Astrocyte (in vitro differentiated cells and primary cell): Measurements from ENCODE around the gene DNAH3. TPM values are rescaled to one million over a fixed set of nuclear protein-coding genes. Genes with fewer than 3 reads are reported as not detected.

ENCODE experiments used
- DNase-seq: peaks from one replicate; pipeline ENCODE4 v3.0.0-alpha.2; 2010; ENCODE audit warnings: low read depth
- FAIRE-seq: peaks from 2 replicates; lab custom pipeline; 2011; peaks lifted over from hg19 to GRCh38; lab: Jason Lieb, UNC
- H2AFZ ChIP-seq: 2 replicates; pipeline ENCODE4 v1.6.0; 2012; ENCODE audit warnings: low read depth, low read length, inconsistent platforms
- H3K27ac ChIP-seq: 2 replicates; pipeline ENCODE4 v1.5.1; 2011; ENCODE audit warnings: low read depth, low read length, inconsistent platforms
- H3K27me3 ChIP-seq: 2 replicates; pipeline ENCODE4 v1.6.0; 2011; ENCODE audit warnings: low read length, inconsistent platforms; ENCODE audit not compliant: insufficient read depth
- H3K36me3 ChIP-seq: 2 replicates; pipeline ENCODE4 v1.5.1; 2011; ENCODE audit warnings: low read length, inconsistent platforms; ENCODE audit not compliant: insufficient read depth
- H3K4me1 ChIP-seq: 2 replicates; pipeline ENCODE4 v1.5.1; 2011; ENCODE audit warnings: low read length, inconsistent platforms; ENCODE audit not compliant: insufficient read depth
- H3K4me2 ChIP-seq: 2 replicates; pipeline ENCODE4 v1.6.0; 2012; ENCODE audit warnings: low read length, inconsistent platforms
- H3K4me3 ChIP-seq: 2 replicates; pipeline ENCODE4 v1.5.1; 2011; ENCODE audit warnings: low read depth, mild to moderate bottlenecking, low read length, inconsistent platforms; ENCODE audit not compliant: insufficient read depth
- H3K79me2 ChIP-seq: 2 replicates; pipeline ENCODE4 v1.6.0; 2012; ENCODE audit warnings: mild to moderate bottlenecking, low read length, inconsistent platforms; ENCODE audit not compliant: insufficient read depth
- H3K9ac ChIP-seq: 2 replicates; pipeline ENCODE4 v1.6.0; 2012; ENCODE audit warnings: mild to moderate bottlenecking, low read length, inconsistent platforms
- H3K9me3 ChIP-seq: 2 replicates; pipeline ENCODE4 v1.5.1; 2012; ENCODE audit warnings: low read depth, mild to moderate bottlenecking, low read length, inconsistent platforms; ENCODE audit not compliant: insufficient read depth
- H4K20me1 ChIP-seq: 2 replicates; pipeline ENCODE4 v1.6.0; 2012; ENCODE audit warnings: low read length, inconsistent platforms; ENCODE audit not compliant: insufficient read depth
- H3K27ac Mint-ChIP-seq: one replicate; pipeline ENCODE4 v1.8.0; 2021; ENCODE audit warnings: mild to moderate bottlenecking, mixed read lengths; ENCODE audit not compliant: unreplicated experiment
- H3K27me3 Mint-ChIP-seq: one replicate; pipeline ENCODE4 v1.8.0; 2021; ENCODE audit warnings: low read depth, mixed read lengths; ENCODE audit not compliant: unreplicated experiment
- H3K36me3 Mint-ChIP-seq: one replicate; pipeline ENCODE4 v1.8.0; 2021; ENCODE audit warnings: low read depth, mixed read lengths; ENCODE audit not compliant: unreplicated experiment
- H3K4me1 Mint-ChIP-seq: one replicate; pipeline ENCODE4 v1.8.0; 2021; ENCODE audit warnings: low read depth, mixed read lengths; ENCODE audit not compliant: unreplicated experiment
- H3K4me3 Mint-ChIP-seq: one replicate; pipeline ENCODE4 v1.8.0; 2021; ENCODE audit warnings: mild to moderate bottlenecking, moderate library complexity, mixed read lengths; ENCODE audit not compliant: unreplicated experiment
- H3K9me3 Mint-ChIP-seq: one replicate; pipeline ENCODE4 v1.8.0; 2021; ENCODE audit warnings: mild to moderate bottlenecking, mixed read lengths; ENCODE audit not compliant: unreplicated experiment
- CTCF ChIP-seq: IDR thresholded peaks from 2 replicates; pipeline ENCODE4 v1.5.1; 2011; ENCODE audit warnings: low read depth, mild to moderate bottlenecking, inconsistent platforms, low read length, moderate library complexity; ENCODE audit not compliant: insufficient read depth
- EZH2 ChIP-seq: IDR thresholded peaks from 2 replicates; pipeline ENCODE4 v1.6.1; 2012; ENCODE audit warnings: mild to moderate bottlenecking, low read length, inconsistent platforms; ENCODE audit not compliant: insufficient read depth
- total RNA-seq: library from RNA; stranded (reverse); gene quantifications from 2 replicates; pipeline ENCODE4 v1.2.1, GENCODE V29; 2021

Gene DNAH3
- total RNA-seq, 1 donor from 2014 or later = not detected

- Mint-ChIP-seq H3K4me1 (no peaks in the 10 kb centered on the region), H3K4me3 (no peak overlapping the region), H3K27me3 (peaks cover 3% of the 10 kb centered on the region), H3K27ac (no peak overlapping the region), H3K9me3 (no peaks in the 10 kb centered on the region), H3K36me3 (no peaks in the 10 kb centered on the region)
- DNase-seq = no peak
- no peak for FAIRE-seq
- H3K9ac ChIP-seq = no peak overlapping the region
- H3K4me1 ChIP-seq = no peaks in the 10 kb centered on the region
- no peaks in the 10 kb centered on the region for H3K9me3 ChIP-seq
- H4K20me1 ChIP-seq = no peaks in the 10 kb centered on the region
- no peak overlapping the region for H3K27ac ChIP-seq
- no peaks in the 10 kb centered on the region for H3K79me2 ChIP-seq
- no peak overlapping the region for H3K4me2 ChIP-seq
- H3K4me3 ChIP-seq = no peak overlapping the region
- no peak for TF ChIP-seq CTCF
- no peak for TF ChIP-seq EZH2
- peaks cover 2% of the 10 kb centered on the region for H3K27me3 ChIP-seq
- H2AFZ ChIP-seq = no peak overlapping the region
- no peaks in the 10 kb centered on the region for H3K36me3 ChIP-seq
Observed at GRCh38 chr16:21037736-21038135, 112.9 kb downstream of the DNAH3 start.

- no peak for TF ChIP-seq EZH2
- TF ChIP-seq CTCF = no peak
Observed at GRCh38 chr16:21037168-21037567, 113.5 kb downstream of the DNAH3 start.

DNA sequence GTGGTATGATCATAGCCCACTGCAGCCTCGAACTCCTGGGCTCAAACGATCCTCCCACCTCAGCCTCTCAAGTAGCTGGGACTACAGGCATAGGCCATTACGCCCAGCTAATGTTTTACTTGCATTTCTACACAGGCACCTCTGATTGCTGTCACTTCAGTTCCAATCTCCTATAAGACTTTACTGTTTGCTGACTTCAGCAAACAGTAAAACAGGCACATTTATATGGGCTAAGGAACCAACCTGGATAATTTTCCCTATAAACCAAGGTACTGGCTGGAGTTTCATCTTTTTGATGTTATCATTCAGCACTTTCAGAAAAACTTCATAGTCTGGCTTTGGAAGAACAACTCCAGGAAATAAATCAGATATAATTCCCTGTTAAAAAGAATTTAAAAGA lies 114.2 kb downstream of the DNAH3 start:
- FAIRE-seq = no peak
- H3K4me1 Mint-ChIP-seq = no peaks in the 10 kb centered on the region
- no peak overlapping the region for H3K9ac ChIP-seq

More at GRCh38 chr16:21037168-21037567, 113.5 kb downstream of the DNAH3 start:
- Histone ChIP-seq H3K9me3 (no peaks in the 10 kb centered on the region), H3K4me1 (no peaks in the 10 kb centered on the region), H3K36me3 (no peaks in the 10 kb centered on the region), H3K4me3 (no peak overlapping the region), H2AFZ (no peak overlapping the region), H3K79me2 (no peaks in the 10 kb centered on the region), H3K27ac (no peak overlapping the region), H4K20me1 (no peaks in the 10 kb centered on the region), H3K9ac (no peak overlapping the region), H3K4me2 (no peak overlapping the region), H3K27me3 (peaks cover 2% of the 10 kb centered on the region)
- Mint-ChIP-seq H3K36me3 (no peaks in the 10 kb centered on the region), H3K9me3 (no peaks in the 10 kb centered on the region), H3K4me3 (no peak overlapping the region), H3K27me3 (peaks cover 3% of the 10 kb centered on the region), H3K27ac (no peak overlapping the region), H3K4me1 (no peaks in the 10 kb centered on the region)
- FAIRE-seq (no peak), DNase-seq (no peak)

More for the DNA sequence above, 114.2 kb downstream of the DNAH3 start:
- H3K36me3 ChIP-seq = no peaks in the 10 kb centered on the region
- no peaks in the 10 kb centered on the region for H3K9me3 ChIP-seq
- Mint-ChIP-seq H3K27ac (no peak overlapping the region), H3K4me3 (no peak overlapping the region), H3K36me3 (no peaks in the 10 kb centered on the region), H3K9me3 (no peaks in the 10 kb centered on the region), H3K27me3 (peaks cover 3% of the 10 kb centered on the region)
- no peak overlapping the region for H3K4me2 ChIP-seq
- H3K27me3 ChIP-seq = peaks cover 2% of the 10 kb centered on the region
- no peaks in the 10 kb centered on the region for H3K79me2 ChIP-seq
- no peaks in the 10 kb centered on the region for H4K20me1 ChIP-seq
- no peak overlapping the region for H3K4me3 ChIP-seq
- DNase-seq = no peak
- H3K4me1 ChIP-seq = no peaks in the 10 kb centered on the region
- no peak for TF ChIP-seq EZH2
- no peak for TF ChIP-seq CTCF
- no peak overlapping the region for H3K27ac ChIP-seq
- no peak overlapping the region for H2AFZ ChIP-seq
